Hematopoietic multipotent progenitor cell treated with erythropoietin and hydrocortisone succinate and interleukin-3 and kit ligand, for 17 days (in vitro differentiated cells): ENCODE data around the gene SYNM.

Source experiments
- DNase-seq: peaks from one replicate; pipeline ENCODE4 v3.0.0-alpha.2; 2015; ENCODE audit warnings: low spot score

SYNM gene

DNA sequence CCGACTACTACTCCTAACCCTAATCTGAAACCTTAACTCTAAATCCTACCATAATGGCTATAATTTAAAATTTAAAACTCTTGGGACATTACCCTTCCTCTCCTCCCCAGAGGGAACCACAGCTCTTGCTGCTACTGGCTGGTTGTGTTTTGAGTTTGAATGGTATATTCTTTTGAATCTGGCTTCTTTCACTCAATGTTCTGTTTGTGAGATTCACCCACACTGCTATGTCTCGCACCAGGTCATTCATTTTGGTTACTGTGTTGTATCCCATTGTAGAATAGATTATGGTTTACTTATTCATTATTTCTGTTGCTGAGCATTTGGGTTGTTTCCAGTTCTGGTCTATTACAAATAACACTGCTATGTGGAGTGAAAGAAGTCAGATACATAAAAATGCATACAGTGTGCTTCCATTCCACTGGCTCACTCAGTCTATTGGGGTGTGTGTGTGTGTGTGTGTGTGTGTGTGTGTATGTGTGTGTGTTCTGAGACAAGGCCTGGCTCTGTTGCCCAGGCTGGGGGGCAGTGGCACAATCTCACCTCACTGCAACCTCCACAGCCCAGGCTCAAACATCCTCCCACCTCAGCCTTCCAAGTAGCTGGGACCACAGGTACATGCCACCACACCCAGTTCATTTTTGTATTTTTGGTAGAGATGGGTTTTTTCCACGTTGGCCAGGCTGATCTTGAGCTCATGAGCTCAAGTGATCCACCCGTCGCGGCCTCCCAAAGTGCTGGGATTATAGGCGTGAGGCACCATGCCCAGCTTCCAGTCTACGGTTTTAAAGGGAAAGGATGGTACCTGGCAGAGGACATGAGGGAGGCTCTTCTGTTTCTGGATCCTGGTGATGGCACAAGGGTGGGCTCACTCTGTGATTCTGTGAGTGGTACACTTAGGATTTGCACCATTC, 19.2 kb upstream of the SYNM start:
- no peak for DNase-seq

DNA sequence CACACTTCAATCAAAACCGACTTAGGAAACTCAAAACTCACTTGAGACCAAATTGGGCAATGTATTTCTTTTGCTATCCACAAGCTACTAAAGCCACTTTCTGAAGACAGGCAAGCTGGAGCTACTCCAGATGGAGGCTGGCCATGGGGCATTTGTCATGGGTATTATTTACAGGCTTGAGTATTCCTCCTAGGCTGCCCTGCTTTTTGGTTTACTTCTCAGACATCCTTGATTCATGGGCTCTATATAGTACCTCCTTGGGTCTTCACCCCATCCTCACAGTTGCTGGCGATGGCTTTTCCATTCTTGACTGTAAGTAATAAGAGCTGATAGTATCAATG, 18.6 kb upstream of the SYNM start:
- DNase-seq, result no peak

DNA sequence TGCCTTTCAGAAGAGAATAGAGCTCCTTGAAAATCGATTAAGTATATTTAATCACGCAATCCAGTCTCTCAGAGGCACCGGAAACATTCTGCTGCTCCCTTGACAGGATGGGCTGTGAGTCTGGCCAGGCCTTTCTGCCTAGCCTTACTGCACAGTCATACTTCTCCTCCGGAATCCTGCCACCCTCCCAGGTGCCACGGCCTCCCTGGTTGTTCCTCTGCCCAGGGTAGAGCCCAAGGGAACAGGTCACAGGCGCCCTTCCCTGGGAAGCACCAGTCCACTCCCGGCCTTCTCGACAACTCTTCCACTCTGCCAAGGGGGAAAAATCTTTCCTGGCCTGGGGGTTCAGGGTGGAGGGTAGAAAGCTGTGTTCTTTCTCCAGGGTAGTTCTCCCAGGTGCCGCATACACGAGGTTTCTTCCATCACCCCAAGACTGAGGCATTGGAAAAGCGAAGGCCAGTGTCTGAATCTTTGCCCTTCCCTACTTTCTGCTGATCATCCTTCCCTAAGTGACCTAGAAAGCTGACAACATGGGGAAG, 17.4 kb upstream of the SYNM start:
- DNase-seq, result no peak

DNA sequence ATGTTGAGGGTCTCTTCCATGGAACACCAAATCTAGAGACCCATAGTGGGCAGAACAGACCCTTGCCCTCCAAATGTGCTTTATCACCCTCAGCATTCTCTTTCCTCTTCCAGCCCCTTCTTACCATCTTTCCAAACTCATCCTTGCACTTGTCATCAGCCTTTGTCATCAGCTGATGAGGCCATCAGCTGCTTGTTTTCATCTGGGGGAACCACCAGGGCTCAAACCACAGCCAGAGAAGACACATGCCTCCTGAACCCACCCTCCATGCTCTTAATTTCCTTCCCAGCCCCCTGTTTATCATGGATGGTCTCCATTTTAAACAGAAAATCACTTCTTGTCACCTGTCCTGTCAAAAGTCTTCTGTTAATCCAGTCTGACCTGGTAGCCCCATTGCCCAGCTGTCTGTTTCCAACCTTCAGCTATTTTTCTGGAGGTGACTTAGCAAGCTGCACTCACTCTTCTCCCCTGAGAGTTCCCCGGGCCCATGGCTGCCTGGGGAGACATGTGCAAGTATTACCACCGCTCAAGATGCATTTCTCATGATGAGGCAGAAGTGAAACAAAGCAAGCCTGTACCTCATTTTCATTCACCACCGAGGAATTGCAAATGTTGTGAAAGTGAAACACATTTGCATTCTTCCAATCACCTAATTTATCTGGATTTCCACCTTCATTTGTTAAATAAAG, 14.7 kb upstream of the SYNM start:
- no peak for DNase-seq

DNA sequence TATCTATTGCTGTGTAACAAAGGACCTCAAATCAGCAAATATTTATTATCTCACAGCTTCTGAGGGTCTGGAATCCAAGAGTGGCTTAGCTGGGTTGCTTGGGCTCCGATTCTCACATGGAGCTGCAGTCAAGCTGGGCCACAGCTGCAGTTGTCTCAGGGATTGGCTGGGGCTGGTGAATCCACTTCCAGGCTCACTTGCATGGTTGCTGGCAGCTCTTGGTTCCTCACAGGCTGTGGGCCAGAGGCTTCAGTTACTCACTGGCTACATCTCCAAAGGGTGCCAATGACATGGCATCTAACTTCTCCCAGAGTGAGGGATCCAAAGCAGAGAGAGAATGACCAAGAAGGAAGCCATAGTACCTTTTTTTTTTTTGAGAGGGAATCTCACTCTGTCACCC, 13.9 kb upstream of the SYNM start:
- DNase-seq, result no peak

DNA sequence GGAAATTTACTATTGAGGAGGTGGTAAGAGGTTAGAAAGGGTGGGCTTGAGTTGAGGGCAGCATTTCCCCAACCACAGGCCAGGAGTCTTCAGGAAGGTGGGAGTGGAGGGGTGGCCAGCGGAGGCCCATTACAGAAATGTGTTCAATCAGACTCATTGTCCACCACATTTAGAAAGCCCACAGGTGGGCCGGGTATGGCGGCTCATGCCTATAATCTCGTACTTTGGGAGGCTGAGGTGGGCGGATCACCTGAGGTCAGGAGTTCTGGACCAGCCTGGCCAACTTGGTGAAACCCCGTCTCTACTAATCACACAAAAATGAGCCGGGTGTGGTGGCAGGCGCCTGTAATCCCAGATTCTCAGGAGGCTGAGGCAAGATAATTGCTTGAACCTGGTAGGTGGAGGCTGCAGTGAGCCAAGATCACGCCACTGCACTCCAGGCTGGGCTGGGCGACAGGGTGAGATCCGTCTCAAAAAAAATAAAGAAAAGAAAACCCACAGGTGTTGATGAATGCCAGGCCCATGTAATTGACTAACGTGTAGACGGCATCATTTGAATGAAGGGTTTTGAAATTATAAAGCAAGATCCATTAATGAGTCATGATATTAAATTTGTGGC, 12.2 kb upstream of the SYNM start:
- DNase-seq, result no peak

DNA sequence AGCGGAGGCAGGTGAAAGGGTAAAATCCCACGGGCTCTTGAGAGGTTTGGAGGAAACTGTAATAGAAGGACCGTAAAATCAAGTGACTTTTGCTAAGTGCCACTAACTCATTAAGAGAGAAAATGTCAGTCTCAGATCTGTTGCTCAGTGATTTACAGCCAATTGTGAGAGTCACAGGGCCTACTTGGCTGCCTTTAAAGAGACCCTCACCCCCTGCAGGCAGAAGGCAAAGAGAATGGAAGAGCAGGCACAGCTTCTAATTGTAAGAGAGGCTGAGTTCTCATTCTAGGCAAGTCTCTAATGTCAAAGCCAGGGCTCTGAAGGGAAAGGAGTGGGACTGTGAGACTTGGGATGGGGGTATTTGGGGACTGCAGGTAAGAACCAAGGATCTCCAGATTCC, 9.3 kb upstream of the SYNM start:
- DNase-seq, result no peak

DNA sequence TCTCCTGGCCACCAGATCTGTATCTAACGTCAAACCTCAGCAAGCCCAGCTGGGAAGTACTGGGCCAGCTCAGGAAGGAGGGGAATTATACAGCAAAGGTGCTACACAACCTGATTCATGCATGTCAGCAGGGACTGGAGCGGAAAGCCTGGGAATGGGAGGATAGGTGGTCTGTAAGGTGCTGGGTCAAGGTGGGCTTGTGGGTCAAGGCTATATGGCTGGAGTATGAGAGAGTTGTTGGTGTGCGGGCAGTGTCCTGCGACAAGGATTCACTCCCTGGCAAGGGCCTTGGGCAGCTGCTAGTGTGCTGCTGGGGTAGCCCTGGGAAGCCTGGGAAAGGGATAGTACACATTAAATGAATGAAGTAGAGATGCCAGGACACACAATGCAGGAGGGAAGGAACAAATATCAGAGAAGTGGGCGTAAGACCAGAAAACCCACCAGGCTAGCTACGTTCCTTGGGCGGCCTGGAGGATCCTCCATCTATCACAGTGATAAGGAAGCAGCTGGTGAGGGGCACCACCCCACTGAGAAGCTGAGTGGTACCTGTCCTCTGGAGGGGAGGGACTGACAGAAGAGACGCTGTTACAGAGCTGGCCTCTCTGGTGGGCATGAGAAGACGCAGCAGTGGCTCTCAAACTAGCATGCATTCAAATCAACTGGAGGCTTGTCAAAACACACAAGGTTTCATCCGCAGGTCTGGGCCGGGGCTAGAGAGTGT, 8.5 kb upstream of the SYNM start:
- no peak for DNase-seq

DNA sequence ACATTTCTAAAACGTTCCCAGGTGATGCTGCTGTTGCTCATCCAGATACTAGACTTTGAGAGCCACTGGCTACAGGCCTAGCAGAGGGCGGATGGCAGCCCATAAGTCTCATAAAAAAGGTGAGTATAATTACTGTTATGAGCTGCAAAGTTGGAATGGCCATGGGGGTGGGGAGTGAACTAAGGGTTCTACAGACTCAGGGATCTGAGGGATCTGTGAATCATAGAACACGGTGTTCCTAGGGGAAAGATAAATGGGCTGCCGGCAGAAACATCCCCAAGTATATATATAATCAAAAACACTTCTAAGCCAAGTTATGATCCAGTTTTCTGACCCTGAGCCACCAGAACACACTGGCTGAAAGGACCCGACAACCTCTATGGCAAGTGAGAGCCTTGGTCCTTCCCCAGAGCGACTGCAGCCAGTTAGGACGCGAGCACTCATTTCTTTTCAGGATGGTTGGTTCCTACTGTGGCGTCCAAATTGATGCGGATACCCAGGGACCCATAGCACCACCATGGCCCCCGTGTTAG, 7.9 kb upstream of the SYNM start:
- DNase-seq, result no peak

DNA sequence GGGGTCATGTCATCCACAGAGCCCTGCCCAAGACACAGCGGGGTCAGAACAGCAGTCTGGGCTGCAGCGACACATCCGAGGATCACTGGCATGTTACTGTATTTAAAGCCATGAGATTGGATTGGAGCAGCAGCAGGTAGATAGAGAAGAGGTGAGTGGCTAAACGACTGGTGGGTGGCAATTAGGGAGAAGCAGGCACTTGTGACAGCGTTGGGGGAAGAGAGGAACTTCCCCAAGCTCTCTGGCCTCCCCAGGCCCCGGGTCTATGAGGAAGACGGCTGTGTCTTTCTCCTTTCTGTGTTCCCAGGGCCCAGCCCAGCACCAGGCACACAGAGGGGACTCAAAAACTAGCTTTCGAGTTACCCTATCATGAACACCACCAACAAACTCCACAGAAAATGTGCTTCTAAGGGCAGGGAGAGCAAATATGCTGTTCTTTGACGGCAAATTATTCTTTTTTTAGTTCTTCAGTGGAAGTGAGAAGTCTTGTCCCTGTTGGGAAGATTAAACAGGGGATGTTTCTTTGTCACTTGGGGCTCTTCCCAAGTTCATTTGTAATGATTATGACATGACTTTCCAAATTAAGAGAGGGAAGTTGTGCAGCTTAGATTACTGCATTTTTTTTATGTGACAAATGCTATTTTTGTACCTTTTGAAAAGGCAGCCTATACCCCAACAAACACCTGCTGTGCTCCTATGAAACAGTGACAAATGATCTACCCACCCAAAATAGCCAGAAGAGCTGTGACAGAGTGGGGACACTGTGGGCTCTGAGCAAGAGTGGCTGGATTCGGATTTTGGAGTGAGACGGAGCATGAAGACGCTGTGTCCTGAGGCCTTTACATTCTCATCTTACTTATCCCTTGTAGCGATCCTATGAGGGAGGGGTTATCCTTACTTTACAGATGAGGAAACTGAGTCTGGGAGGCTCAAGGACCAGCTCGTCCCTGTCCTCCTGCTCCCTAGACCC, 7.2 kb upstream of the SYNM start:
- DNase-seq, result no peak

DNA sequence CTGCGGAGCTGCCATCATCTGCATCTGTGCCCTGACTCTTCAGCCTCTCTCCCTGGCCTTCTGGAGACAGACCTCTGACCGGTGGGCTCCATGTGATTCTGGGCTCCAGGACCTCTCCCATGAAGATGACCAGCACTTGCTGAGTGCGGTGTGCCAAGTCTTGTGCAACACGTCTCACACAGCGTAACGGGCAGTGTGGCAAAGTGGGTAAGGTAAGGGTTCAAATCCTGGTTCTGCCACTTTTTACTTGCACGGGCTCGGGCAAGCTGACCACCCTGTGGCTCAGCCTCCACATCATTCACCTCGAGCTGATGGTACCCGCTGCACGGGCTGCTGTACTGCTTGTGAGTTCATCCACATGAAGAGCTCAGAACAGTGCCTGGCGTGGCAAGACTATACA, 6.5 kb upstream of the SYNM start:
- DNase-seq, result no peak

DNA sequence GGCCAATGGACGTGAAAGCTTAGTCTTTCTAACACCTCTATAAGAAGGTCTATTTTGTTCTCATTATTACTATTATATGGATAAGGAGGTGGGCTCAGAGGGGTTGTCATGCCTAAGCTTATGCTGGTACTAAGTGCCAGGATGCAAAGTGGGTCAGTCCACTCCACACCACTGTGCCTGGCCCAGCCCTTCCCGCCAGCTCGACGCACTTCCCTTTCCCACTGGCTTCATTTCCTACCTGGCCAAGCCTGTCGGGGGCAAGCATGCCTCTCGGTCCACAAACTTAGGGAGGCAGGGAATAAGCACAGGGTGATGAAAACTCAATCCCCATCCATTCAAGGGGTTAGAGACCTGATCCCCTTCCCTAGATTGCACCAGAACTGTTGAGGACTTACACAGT, 5.9 kb upstream of the SYNM start:
- DNase-seq, result no peak

DNA sequence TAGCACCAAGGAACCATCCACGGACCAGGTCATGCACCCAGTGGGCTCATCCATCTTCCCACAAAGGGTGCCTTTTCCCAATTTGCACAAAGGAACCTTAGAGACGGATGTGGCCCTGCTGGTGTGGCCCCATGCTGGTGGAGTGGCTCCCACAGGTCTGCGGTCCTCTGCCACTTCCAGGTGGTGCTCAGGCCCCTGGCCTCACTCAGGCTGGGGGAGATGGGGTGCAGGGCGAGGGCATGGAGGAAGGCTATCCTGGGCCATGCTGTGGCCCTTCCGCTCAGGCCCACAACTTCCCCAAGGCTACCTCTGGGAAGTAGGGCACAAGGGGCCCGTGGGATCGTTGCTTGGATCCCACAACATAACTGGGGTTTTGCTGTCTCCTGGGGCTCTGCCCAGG, 5.2 kb upstream of the SYNM start:
- DNase-seq, result no peak

DNA sequence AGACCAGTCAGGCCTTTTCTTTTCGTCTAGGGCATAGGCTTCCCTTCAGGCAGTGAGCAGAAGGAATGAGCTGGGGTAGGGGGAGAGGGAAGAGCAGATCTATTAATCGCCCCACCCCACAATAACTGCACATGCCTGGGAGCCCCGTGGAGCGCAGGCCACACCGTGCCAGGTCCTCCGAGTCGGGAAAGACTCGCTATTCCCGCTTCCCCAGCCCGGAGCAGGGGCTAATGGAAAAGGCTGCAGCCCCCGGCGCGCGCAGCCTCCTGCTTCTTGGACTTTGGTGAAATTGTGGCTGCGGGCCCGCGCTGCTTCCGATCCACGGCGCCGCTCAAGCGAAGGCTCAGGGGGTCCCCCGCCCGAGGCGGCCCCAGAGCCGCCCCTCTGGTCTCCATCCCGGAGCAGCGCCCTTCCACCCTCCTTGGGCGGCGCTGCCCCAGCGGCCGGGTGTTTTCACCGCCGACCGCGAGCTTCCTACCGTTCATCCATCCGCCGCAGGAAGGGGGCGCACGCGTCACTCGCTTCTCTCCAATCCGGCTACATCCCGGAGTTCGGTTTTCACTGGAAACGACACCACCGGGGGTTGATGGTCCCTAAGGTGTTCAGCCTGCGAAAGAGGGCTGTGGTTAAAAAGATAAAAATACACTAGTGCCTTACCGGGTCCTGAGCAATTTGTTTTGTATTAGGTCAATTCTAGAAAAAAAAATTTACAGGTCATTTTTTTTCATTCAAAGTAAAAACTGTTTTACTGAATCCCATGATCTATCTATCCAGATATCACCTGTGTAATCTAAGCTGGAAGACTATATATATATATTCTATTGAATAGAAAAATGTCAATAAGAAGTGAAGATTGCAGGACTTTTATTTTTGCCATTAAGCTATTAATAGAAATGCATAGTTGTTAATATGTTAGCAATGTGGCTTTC, 4.4 kb upstream of the SYNM start:
- no peak for DNase-seq

DNA sequence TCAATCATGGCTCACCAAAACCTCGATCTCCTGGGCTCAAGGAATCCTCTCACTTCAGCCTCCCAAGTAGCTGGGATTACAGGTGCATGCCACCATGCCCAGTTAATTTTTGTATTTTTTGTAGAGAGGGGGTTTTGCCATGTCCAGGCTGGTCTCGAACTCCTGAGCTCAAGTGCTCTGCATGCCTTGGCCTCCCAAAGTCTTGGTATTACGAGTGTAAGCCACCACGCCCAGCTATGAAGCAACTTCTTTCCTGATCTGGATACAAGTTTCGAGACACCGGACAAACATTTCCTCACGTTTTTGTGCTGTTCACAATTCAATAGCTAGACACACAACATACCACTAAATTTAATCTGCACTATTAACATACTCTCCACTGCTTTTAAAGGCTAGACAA, 3.4 kb upstream of the SYNM start:
- DNase-seq, result no peak

DNA sequence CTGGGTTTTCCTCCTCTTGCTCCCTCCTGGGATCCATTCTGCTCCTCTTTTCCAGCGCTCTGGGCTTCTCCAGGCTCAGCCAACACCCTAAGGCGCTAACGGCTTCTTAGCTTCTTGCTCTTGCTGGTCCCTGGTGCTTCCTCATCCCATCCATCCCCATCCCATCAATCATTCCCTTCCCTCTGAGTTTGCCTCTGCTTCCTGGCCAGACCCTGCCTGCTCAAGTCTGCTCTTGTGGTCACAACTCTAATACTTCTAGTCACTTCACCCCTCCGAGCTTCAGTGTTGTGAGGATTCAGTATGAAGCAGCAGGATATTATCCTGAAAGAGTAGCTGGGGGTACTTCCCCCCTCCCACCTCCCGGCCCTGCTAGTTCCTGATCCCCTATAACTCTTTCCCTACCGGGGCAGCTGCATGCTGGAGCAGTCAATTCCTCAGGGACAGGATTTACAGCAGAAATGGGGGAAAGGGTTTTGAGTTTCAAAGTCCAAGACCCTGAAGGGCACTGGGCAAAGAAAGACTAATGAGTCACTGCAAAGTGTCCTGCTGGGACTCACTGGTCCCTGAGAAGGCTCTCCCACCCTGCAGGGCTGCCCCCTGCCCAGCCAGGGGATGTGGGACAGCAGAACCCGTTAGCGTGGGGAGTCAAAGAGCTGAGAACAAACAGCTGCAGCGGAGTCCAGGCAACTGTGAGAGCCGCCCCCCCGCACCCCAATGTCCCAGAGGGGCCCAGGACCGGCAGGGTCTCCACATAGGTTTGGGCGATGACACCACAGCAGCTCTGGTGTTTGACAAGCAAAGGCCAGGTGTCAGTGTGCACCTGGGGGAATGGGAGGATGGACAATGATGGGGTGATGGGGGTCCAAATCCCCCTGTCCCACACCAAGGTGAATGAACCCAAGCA, 2.3 kb upstream of the SYNM start:
- no peak for DNase-seq

DNA sequence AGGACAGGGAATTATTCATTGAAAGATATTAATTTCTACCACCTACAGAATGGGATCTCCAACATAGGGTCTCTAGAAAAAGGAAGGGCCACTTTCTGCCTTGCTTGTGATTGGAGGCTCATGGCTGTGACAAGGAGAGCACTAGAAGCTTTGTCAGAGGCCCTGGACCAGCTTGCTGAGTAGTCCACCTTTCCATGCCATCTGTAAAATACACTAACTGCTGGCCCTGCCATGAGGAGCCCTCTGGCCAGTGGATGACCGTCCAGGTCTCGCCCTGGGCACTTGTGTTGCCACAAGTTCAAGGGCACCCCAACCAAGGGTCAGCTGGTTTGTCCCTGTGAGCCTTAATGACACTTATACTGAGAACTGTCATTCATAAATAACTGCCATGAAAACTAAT, 1.6 kb upstream of the SYNM start:
- no peak for DNase-seq

DNA sequence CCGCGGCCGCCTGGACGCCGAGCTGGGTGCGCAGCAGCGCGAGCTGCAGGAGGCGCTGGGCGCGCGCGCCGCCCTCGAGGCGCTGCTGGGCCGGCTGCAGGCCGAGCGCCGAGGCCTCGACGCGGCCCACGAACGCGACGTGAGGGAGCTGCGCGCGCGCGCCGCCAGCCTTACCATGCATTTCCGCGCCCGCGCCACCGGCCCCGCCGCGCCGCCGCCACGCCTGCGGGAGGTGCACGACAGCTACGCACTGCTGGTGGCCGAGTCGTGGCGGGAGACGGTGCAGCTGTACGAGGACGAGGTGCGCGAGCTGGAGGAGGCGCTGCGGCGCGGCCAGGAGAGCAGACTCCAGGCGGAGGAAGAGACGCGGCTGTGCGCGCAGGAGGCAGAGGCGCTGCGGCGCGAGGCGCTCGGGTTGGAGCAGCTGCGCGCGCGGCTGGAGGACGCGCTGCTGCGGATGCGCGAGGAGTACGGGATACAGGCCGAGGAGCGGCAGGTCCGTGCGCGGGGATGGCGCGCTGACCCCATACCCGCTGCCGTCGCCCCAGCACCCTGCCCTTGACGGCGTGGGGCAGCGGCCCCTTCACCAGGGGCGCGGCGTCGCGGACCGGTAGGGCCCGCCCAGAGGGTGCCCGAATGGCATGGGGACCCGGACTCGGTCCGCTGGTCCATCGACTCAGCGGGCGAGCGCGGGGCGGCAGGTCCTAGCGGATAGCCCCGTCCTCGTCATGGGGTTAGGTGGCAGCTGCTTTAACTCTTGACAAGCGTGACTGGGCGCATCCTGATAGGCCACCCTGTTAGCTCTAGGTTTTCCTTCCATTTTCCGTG, 848 bp downstream of the SYNM start:
- no peak for DNase-seq
